BJ (cell line): ENCODE measurements around the gene SNX15. TPM values are rescaled to one million over a fixed set of nuclear protein-coding genes. Genes with fewer than 3 reads are reported as not detected.

Source experiments
- CTCF ChIA-PET: fragments of 350-600 bp; formaldehyde crosslinking; extraction: SDS; loops from one replicate; lab custom pipeline; 2021; ENCODE audit warnings: antibody characterized with exemption, inconsistent platforms; lab: Yijun Ruan, JAX
- POLR2A ChIA-PET: fragments of 300-600 bp; sonication (Branson Sonifier 250); formaldehyde crosslinking; extraction: SDS; loops from one replicate; lab custom pipeline; 2021; ENCODE audit warnings: antibody characterized with exemption; lab: Charles Lee
- DNase-seq: peaks from one replicate; pipeline ENCODE4 v3.0.0-alpha.2; 2011; ENCODE audit warnings: low read depth
- H3K27me3 ChIP-seq: 2 replicates; pipeline ENCODE4 v1.6.0; 2011; ENCODE audit warnings: low read length; ENCODE audit not compliant: control insufficient read depth, insufficient read depth
- H3K36me3 ChIP-seq: 2 replicates; pipeline ENCODE4 v1.5.1; 2011; ENCODE audit warnings: low read length; ENCODE audit not compliant: control insufficient read depth, insufficient read depth
- H3K4me3 ChIP-seq: 2 replicates; pipeline ENCODE4 v1.5.1; 2011; ENCODE audit warnings: low read depth, mild to moderate bottlenecking, control low read depth, low read length
- polyA plus RNA-seq: library from polyadenylated mRNA; depleted of rRNA; stranded (reverse); fragments of >200 nt; gene quantifications from 2 replicates; pipeline ENCODE4 v1.2.3, GENCODE V29; 2011
- TF ChIP-seq, protein P1 (sequence below): IDR thresholded peaks from 2 replicates; pipeline ENCODE4 v1.5.1; 2011; ENCODE audit warnings: low read depth, mild to moderate bottlenecking, control low read depth, inconsistent platforms, low read length, moderate library complexity; ENCODE audit not compliant: insufficient read depth

SNX15 gene
- polyA plus RNA-seq, 1 experiment: 15.3 TPM

DNA sequence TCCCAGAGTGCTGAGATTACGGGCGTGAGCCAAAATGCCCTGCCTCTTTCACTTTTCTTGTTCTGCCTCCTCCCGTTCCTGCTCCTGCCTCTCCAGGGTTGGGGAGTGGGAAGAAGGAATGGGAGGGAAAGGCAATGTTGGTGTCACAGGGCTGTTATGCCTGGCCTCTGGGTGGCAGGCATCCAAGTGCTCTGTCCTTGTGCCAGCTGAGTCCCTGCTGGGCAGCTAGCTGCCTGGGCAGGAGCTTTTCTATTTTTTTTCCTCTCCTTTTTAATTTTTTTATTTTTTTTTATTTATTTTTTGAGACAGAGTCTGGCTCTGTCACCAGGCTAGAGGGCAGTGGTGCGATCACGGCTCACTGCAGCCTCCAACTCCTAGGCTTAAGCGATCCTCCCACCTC lies 9.7 kb downstream of the SNX15 start:
- POLR2A ChIA-PET: no interaction called here

DNA sequence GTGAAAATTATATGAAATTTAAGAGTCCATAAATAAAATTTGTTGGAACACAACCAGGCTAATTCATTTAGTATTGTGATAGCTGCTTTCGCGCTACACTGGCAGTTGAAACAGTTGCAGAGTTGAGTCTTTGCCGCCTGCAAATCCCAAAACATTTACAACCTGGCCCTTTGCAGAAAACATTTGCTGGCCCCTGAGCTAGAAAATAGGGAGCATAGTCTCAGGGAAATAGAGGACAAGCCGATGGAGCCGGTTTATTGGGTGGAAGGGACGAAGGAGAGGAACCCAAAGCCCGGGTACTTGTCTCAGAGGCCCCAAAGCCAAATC lies 13.2 kb downstream of the SNX15 start:
- H3K27me3 ChIP-seq: no peaks in the 10 kb centered on the region
- peak overlapping the region; percentile 68 for H3K4me3 ChIP-seq
- DNase-seq: no peak
- ChIA-PET POLR2A (no interaction called here), CTCF (interaction anchor here (0.7 to 1.0 kb wide), 4 partner anchors 11 to 122 kb away, joined by 3 read pairs; no protein-coding TSS in a partner anchor)
- H3K36me3 ChIP-seq: peaks cover 20% of the 10 kb centered on the region
- TF ChIP-seq, protein P1, sequence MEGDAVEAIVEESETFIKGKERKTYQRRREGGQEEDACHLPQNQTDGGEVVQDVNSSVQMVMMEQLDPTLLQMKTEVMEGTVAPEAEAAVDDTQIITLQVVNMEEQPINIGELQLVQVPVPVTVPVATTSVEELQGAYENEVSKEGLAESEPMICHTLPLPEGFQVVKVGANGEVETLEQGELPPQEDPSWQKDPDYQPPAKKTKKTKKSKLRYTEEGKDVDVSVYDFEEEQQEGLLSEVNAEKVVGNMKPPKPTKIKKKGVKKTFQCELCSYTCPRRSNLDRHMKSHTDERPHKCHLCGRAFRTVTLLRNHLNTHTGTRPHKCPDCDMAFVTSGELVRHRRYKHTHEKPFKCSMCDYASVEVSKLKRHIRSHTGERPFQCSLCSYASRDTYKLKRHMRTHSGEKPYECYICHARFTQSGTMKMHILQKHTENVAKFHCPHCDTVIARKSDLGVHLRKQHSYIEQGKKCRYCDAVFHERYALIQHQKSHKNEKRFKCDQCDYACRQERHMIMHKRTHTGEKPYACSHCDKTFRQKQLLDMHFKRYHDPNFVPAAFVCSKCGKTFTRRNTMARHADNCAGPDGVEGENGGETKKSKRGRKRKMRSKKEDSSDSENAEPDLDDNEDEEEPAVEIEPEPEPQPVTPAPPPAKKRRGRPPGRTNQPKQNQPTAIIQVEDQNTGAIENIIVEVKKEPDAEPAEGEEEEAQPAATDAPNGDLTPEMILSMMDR: no peak

More for the DNA sequence above, 9.7 kb downstream of the SNX15 start:
- Histone ChIP-seq H3K4me3 (no peak overlapping the region), H3K36me3 (peaks cover 22% of the 10 kb centered on the region), H3K27me3 (no peaks in the 10 kb centered on the region)
- no peak for DNase-seq
- CTCF ChIA-PET: interaction anchor here (0.6 to 0.9 kb wide), 2 partner anchors 22 to 76 kb away, joined by 3 to 4 read pairs; no protein-coding TSS in a partner anchor
- TF ChIP-seq, protein P1: no peak

DNA sequence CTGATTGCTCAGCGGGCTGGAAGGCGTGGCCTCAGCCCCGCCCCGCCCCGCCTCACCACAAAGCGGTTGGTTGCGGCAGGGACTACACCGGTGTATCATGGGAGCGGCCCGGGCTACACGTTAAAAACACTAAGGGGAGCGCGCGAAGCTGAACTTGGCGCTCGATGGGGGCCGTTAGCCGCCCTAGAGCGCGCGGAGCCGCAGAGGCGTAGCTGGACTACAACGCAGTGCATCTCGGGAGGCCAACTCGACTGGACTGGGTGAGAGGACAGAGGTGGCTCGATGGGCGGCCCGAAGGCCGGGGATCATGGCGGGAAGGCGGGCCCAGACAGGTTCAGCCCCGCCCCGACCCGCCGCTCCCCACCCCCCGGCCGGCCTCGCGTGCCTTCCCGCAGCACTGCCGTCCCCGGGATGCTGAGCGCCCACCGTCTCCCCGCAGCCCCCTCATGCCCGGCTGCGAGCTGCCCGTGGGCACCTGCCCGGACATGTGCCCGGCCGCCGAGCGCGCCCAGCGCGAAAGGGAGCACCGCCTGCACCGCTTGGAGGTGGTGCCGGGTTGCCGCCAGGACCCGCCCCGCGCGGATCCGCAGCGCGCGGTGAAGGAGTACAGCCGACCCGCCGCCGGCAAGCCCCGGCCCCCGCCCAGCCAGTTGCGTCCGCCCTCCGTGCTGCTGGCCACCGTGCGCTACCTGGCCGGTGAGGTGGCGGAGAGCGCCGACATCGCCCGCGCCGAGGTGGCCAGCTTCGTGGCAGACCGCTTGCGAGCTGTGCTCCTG lies 13.8 kb downstream of the SNX15 start, which contains the start of gene SAC3D1:
Gene SAC3D1 (plus strand): TSS at position 364 of the 776 bp plus-strand sequence. CDS start 83 bp downstream, at position 447.
- peak; percentile 81 for DNase-seq
- TF ChIP-seq, protein P1: no peak
- no peaks in the 10 kb centered on the region for H3K27me3 ChIP-seq
- ChIA-PET POLR2A (no interaction called here), CTCF (interaction anchor here (0.7 to 1.3 kb wide), 5 partner anchors 12 to 123 kb away, joined by 3 read pairs; partner anchors contain the start of gene ZNHIT2)
- H3K36me3 ChIP-seq: peaks cover 15% of the 10 kb centered on the region
- H3K4me3 ChIP-seq: peak within 1 kb of the TSS; percentile 68

DNA sequence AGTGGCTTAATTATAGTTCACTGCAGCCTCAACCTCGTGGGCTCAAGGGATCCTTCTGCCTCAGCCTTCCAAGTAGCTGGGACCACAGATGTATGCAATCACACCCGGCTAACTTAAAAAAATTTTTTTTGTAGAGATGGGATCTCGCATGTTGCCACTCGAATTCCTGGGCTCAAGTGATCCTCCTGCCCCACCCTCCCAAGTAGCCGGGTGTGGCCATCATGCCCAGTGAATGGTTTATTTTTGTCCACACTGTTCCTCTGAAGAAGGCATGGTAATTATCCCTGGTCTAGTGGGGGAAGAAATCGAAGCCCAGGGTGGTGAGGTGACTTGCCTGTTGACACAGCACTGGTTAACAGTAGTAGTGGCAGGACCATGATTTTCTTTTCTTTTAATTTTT lies 15.7 kb downstream of the SNX15 start:
- ChIA-PET CTCF (no interaction called here), POLR2A (no interaction called here)
- TF ChIP-seq, protein P1: no peak
- DNase-seq: no peak
- H3K27me3 ChIP-seq: no peaks in the 10 kb centered on the region
- no peak overlapping the region for H3K4me3 ChIP-seq
- H3K36me3 ChIP-seq: peaks cover 15% of the 10 kb centered on the region

DNA sequence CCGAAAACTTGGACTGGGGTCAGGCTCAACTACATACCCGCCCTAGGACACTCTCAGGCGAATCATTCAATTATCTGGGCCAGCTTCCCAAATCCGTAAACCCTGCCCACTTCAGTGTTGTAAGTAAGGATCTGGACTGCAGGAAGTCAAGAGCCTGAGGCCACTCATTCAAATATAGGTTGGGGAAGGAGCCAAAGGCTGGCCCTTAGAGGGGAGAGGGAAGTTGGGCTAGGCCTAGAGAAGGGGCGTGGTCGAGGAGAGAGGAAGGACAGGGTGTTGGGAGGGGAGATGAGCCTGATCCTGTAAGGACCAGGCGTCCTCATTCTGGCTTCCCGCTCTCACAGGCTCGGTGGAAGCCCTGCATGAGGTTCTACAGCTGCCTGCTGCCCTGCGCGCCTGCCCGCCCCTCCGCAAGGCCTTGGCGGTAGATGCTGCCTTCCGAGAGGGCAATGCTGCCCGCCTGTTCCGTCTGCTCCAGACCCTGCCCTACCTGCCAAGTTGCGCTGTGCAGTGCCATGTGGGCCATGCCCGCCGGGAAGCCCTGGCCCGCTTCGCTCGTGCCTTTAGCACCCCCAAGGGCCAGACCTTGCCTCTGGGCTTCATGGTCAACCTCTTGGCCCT lies 16.8 kb downstream of the SNX15 start:
- Histone ChIP-seq H3K36me3 (peaks cover 9% of the 10 kb centered on the region), H3K27me3 (no peaks in the 10 kb centered on the region), H3K4me3 (no peak overlapping the region)
- TF ChIP-seq, protein P1: no peak
- ChIA-PET POLR2A (interaction anchor here (0.5 kb wide), 1 partner anchor 464 kb away, joined by 3 read pairs; no protein-coding TSS in a partner anchor), CTCF (interaction anchor here (0.6 kb wide), 1 partner anchor 32 kb away, joined by 3 read pairs; no protein-coding TSS in a partner anchor)
- peak; percentile 29 for DNase-seq
